HEK293 (cell line): ENCODE data around the gene CCDC141.

Experiments
- SP2 ChIP-seq: fragments of 450-650 bp; formaldehyde crosslinking; IDR thresholded peaks from 2 replicates; pipeline ENCODE4 v1.5.1; 2016; ENCODE audit warnings: missing biosample characterization, missing genetic modification characterization
- ZBTB7A ChIP-seq: fragments of 450-650 bp; formaldehyde crosslinking; IDR thresholded peaks from 2 replicates; pipeline ENCODE4 v1.5.1; 2016; ENCODE audit warnings: low read depth, missing biosample characterization, missing genetic modification characterization
- ZNF138 ChIP-seq: fragments of 450-650 bp; formaldehyde crosslinking; IDR thresholded peaks from 2 replicates; pipeline ENCODE4 v1.5.1; 2016; ENCODE audit warnings: missing biosample characterization, missing genetic modification characterization, borderline replicate concordance
- ZNF707 ChIP-seq: fragments of 450-650 bp; formaldehyde crosslinking; IDR thresholded peaks from 2 replicates; pipeline ENCODE4 v1.5.1; 2016; ENCODE audit warnings: missing biosample characterization, missing genetic modification characterization
- TF ChIP-seq, protein P1 (sequence below): fragments of 450-650 bp; formaldehyde crosslinking; IDR thresholded peaks from 2 replicates; pipeline ENCODE4 v1.5.1; 2017; ENCODE audit warnings: missing biosample characterization, missing genetic modification characterization
- TF ChIP-seq, protein P2 (sequence below): fragments of 450-650 bp; formaldehyde crosslinking; IDR thresholded peaks from 2 replicates; pipeline ENCODE4 v1.5.1; 2016; ENCODE audit warnings: missing biosample characterization, missing genetic modification characterization
- TF ChIP-seq, protein P3 (sequence below): sonication (generic); formaldehyde crosslinking; IDR thresholded peaks from 2 replicates; pipeline ENCODE4 v1.8.1; 2022; ENCODE audit warnings: mild to moderate bottlenecking, moderate library complexity, missing genetic modification reagents
- TF ChIP-seq, protein P4 (sequence below): fragments of 450-650 bp; formaldehyde crosslinking; IDR thresholded peaks from 2 replicates; pipeline ENCODE4 v1.5.1; 2016; ENCODE audit warnings: missing biosample characterization, missing genetic modification characterization

DNA sequence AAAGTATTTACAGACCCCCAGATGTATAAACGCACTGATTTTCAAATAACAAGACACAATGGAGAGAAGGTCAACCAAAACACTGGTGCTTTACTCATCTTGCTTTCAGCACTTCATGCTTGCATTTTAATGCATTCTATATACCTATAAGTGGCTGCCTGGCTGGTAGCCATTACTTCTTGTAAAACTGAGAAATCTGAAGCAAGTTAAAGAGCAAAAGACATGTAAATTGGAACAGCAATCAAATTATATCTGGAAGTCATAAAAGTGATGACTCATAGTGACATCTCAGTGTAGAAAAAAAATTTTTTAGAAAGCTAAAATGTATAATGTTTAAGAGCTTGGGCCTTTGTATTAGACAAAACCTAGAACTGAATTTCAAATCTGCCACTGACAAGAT is 106.2 kb downstream of the CCDC141 start:
- TF ChIP-seq, protein P1, sequence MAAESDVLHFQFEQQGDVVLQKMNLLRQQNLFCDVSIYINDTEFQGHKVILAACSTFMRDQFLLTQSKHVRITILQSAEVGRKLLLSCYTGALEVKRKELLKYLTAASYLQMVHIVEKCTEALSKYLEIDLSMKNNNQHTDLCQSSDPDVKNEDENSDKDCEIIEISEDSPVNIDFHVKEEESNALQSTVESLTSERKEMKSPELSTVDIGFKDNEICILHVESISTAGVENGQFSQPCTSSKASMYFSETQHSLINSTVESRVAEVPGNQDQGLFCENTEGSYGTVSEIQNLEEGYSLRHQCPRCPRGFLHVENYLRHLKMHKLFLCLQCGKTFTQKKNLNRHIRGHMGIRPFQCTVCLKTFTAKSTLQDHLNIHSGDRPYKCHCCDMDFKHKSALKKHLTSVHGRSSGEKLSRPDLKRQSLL (tag by site-specific recombination), result no peak
- TF ChIP-seq, protein P2, sequence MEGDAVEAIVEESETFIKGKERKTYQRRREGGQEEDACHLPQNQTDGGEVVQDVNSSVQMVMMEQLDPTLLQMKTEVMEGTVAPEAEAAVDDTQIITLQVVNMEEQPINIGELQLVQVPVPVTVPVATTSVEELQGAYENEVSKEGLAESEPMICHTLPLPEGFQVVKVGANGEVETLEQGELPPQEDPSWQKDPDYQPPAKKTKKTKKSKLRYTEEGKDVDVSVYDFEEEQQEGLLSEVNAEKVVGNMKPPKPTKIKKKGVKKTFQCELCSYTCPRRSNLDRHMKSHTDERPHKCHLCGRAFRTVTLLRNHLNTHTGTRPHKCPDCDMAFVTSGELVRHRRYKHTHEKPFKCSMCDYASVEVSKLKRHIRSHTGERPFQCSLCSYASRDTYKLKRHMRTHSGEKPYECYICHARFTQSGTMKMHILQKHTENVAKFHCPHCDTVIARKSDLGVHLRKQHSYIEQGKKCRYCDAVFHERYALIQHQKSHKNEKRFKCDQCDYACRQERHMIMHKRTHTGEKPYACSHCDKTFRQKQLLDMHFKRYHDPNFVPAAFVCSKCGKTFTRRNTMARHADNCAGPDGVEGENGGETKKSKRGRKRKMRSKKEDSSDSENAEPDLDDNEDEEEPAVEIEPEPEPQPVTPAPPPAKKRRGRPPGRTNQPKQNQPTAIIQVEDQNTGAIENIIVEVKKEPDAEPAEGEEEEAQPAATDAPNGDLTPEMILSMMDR (tag by site-specific recombination), result no peak
- TF ChIP-seq ZBTB7A (tag by site-specific recombination), result no peak
- TF ChIP-seq ZNF138 (tag by site-specific recombination), result no peak
- TF ChIP-seq, protein P3, sequence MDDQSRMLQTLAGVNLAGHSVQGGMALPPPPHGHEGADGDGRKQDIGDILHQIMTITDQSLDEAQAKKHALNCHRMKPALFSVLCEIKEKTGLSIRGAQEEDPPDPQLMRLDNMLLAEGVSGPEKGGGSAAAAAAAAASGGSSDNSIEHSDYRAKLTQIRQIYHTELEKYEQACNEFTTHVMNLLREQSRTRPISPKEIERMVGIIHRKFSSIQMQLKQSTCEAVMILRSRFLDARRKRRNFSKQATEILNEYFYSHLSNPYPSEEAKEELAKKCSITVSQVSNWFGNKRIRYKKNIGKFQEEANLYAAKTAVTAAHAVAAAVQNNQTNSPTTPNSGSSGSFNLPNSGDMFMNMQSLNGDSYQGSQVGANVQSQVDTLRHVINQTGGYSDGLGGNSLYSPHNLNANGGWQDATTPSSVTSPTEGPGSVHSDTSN (CRISPR knock-in tag), result no peak
- no peak for TF ChIP-seq ZNF707 (tag by site-specific recombination)
- TF ChIP-seq SP2 (tag by site-specific recombination), result no peak
- TF ChIP-seq, protein P4, sequence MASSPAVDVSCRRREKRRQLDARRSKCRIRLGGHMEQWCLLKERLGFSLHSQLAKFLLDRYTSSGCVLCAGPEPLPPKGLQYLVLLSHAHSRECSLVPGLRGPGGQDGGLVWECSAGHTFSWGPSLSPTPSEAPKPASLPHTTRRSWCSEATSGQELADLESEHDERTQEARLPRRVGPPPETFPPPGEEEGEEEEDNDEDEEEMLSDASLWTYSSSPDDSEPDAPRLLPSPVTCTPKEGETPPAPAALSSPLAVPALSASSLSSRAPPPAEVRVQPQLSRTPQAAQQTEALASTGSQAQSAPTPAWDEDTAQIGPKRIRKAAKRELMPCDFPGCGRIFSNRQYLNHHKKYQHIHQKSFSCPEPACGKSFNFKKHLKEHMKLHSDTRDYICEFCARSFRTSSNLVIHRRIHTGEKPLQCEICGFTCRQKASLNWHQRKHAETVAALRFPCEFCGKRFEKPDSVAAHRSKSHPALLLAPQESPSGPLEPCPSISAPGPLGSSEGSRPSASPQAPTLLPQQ (tag by site-specific recombination), result no peak
